Neural cell (in vitro differentiated cells): ENCODE measurements around the gene VBP1. TPM values are rescaled to one million over a fixed set of nuclear protein-coding genes. Genes with fewer than 3 reads are reported as not detected.

Experiments used
- H2AFZ ChIP-seq: fragments of 200-600, 300-800 bp; sonication (generic), shearing (Covaris generic); 2 replicates; pipeline ENCODE4 v1.6.0; 2014; ENCODE audit warnings: low read depth, mild to moderate bottlenecking, antibody characterized with exemption, low read length, moderate library complexity
- H3F3A ChIP-seq: fragments of 200-600 bp; shearing (Covaris generic); 2 replicates; pipeline ENCODE4 v1.6.1; 2016; ENCODE audit warnings: mild to moderate bottlenecking, moderate library complexity, mixed read lengths, antibody characterized with exemption, low read length; ENCODE audit not compliant: insufficient read depth, poor library complexity, severe bottlenecking
- H3K27ac ChIP-seq: fragments of 200-600, 300-800 bp; sonication (generic), shearing (Covaris generic); 2 replicates; pipeline ENCODE4 v1.5.1; 2014; ENCODE audit warnings: mild to moderate bottlenecking, low read length, moderate library complexity
- H3K27me3 ChIP-seq: fragments of 300-800, 200-600 bp; sonication (generic), shearing (Covaris generic); 2 replicates; pipeline ENCODE4 v1.6.0; 2014; ENCODE audit warnings: mild to moderate bottlenecking, low read depth, low read length, moderate library complexity; ENCODE audit not compliant: insufficient read depth
- H3K36me3 ChIP-seq: fragments of 300-800, 200-600 bp; sonication (generic), shearing (Covaris generic); 2 replicates; pipeline ENCODE4 v1.5.1; 2014; ENCODE audit warnings: mild to moderate bottlenecking, antibody characterized with exemption, low read length, moderate library complexity; ENCODE audit not compliant: insufficient read depth
- H3K4me2 ChIP-seq: fragments of 300-800, 200-600 bp; sonication (generic), shearing (Covaris generic); 2 replicates; pipeline ENCODE4 v1.6.0; 2014; ENCODE audit warnings: mild to moderate bottlenecking, low read length
- H3K4me3 ChIP-seq: fragments of 300-800, 200-600 bp; sonication (generic), shearing (Covaris generic); 2 replicates; pipeline ENCODE4 v1.5.1; 2014; ENCODE audit warnings: mild to moderate bottlenecking, low read length, moderate library complexity
- H3K79me2 ChIP-seq: fragments of 200-600 bp; shearing (Covaris generic); replicated peaks from 2 replicates; pipeline ENCODE4 v1.6.0; 2014; ENCODE audit warnings: mild to moderate bottlenecking, low read length, moderate library complexity; ENCODE audit not compliant: insufficient read depth
- H3K9ac ChIP-seq: fragments of 300-800, 200-600 bp; sonication (generic), shearing (Covaris generic); 2 replicates; pipeline ENCODE4 v1.6.1; 2016; ENCODE audit warnings: mild to moderate bottlenecking, low read length, mixed read lengths
- H3K9me2 ChIP-seq: fragments of 200-600 bp; shearing (Covaris generic); 2 replicates; pipeline ENCODE4 v1.6.1; 2016; ENCODE audit warnings: mild to moderate bottlenecking, low read length, mixed read lengths; ENCODE audit not compliant: insufficient read depth
- H3K9me3 ChIP-seq: fragments of 200-600, 300-800 bp; sonication (generic), shearing (Covaris generic); 2 replicates; pipeline ENCODE4 v1.6.1; 2016; ENCODE audit warnings: mild to moderate bottlenecking, mixed run types, low read length, moderate library complexity, mixed read lengths
- H4K20me1 ChIP-seq: fragments of 200-600 bp; shearing (Covaris generic); 2 replicates; pipeline ENCODE4 v1.6.1; 2016; ENCODE audit warnings: mild to moderate bottlenecking, mixed run types; ENCODE audit not compliant: insufficient read depth
- EP300 ChIP-seq: fragments of 450-650 bp; conservative IDR thresholded peaks from 2 replicates; pipeline ENCODE4 v1.6.1; 2014; ENCODE audit warnings: antibody characterized with exemption, mild to moderate bottlenecking, moderate library complexity; ENCODE audit not compliant: poor library complexity, severe bottlenecking
- EZH2 ChIP-seq: fragments of 200-600, 300-800 bp; shearing (Covaris generic), sonication (generic); IDR thresholded peaks from 2 replicates; pipeline ENCODE4 v1.6.1; 2014; ENCODE audit warnings: antibody characterized with exemption, low read length, borderline replicate concordance, mild to moderate bottlenecking; ENCODE audit not compliant: insufficient read depth, poor library complexity, severe bottlenecking
- MXI1 ChIP-seq: fragments of 450-650 bp; conservative IDR thresholded peaks from 2 replicates; pipeline ENCODE4 v1.6.1; 2014; ENCODE audit warnings: antibody characterized with exemption, mild to moderate bottlenecking; ENCODE audit not compliant: poor library complexity, severe bottlenecking
- POLR2AphosphoS5 ChIP-seq: IDR thresholded peaks from 2 replicates; pipeline ENCODE4 v1.6.1; 2012
- RAD21 ChIP-seq: fragments of 450-650 bp; conservative IDR thresholded peaks from 2 replicates; pipeline ENCODE4 v1.6.1; 2014; ENCODE audit warnings: antibody characterized with exemption, mild to moderate bottlenecking, moderate library complexity
- REST ChIP-seq: IDR thresholded peaks from 2 replicates; pipeline ENCODE4 v1.6.1; 2012; ENCODE audit warnings: borderline replicate concordance
- SMC3 ChIP-seq: fragments of 450-650 bp; conservative IDR thresholded peaks from 2 replicates; pipeline ENCODE4 v1.6.1; 2014; ENCODE audit warnings: antibody characterized with exemption, mild to moderate bottlenecking, moderate library complexity; ENCODE audit not compliant: poor library complexity
- TAF1 ChIP-seq: IDR thresholded peaks from 2 replicates; pipeline ENCODE4 v1.6.1; 2012; ENCODE audit warnings: low read depth
- polyA plus RNA-seq: library from polyadenylated mRNA; depleted of rRNA; stranded (reverse); fragments of >200 nt; gene quantifications from 2 replicates; pipeline ENCODE4 v1.2.3, GENCODE V29; 2014
- TF ChIP-seq, protein P1 (sequence below): fragments of 450-650 bp; IDR thresholded peaks from 2 replicates; pipeline ENCODE4 v1.5.1; 2014; ENCODE audit warnings: antibody characterized with exemption, mild to moderate bottlenecking, moderate library complexity; ENCODE audit not compliant: poor library complexity, severe bottlenecking

Gene VBP1
- polyA plus RNA-seq, 1 donor from 2014 or later = 369 TPM

DNA sequence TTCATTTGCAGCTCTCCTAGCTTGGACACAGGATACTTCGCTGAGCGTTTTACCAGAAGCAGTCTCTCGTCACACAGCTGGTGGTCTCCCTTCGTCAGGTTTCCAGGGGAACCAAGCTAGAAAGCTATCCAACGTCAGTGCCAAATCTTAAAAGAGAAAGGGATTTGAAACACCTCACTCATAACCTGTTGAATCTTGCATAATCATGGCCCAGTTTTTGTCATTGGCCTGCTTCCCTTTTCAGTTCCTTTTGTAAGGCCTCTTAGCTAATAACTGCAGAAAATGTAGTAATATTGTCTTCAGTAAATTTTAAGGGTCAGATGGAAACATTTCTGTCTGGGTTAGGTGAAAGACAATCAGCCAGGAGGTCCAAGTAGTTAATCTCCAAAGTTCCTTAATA, 26.0 kb downstream of the VBP1 start:
- Histone ChIP-seq H3K9me2 (no peaks in the 10 kb centered on the region), H3K27me3 (no peaks in the 10 kb centered on the region), H4K20me1 (no peaks in the 10 kb centered on the region), H3F3A (no peaks in the 10 kb centered on the region), H3K4me2 (no peak overlapping the region), H3K79me2 (no peaks in the 10 kb centered on the region), H3K36me3 (no peaks in the 10 kb centered on the region), H2AFZ (no peak overlapping the region), H3K27ac (no peak overlapping the region), H3K4me3 (no peak overlapping the region), H3K9ac (no peak overlapping the region), H3K9me3 (no peaks in the 10 kb centered on the region)
- TF ChIP-seq SMC3 = no peak
- TF ChIP-seq EZH2 = no peak
- TF ChIP-seq RAD21 = no peak
- no peak for TF ChIP-seq MXI1
- TF ChIP-seq POLR2AphosphoS5 = no peak
- no peak for TF ChIP-seq TAF1

DNA sequence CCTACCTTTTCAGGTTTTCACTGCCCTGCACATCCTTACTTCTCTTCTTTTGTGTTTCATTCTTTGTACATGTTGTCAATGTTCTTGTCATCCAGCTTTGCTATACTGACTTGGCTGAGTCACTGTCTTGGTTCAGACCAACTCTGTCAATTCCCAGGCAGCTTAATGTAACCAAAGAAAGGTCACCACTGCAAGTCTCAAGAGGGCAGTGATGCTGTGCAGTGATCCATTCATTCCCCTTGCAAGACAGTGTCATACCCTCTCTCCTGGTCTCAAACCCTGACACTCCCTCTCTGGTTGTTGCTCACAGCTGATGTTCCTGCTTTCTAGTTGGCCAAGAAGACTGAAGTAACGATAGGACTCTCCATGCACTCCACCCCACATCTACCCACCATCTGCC, 30.5 kb downstream of the VBP1 start:
- no peak overlapping the region for H3K27ac ChIP-seq
- H3K36me3 ChIP-seq = no peaks in the 10 kb centered on the region
- H3F3A ChIP-seq = no peaks in the 10 kb centered on the region
- no peak overlapping the region for H2AFZ ChIP-seq
- H3K9me2 ChIP-seq = no peaks in the 10 kb centered on the region
- H3K4me2 ChIP-seq = no peak overlapping the region
- H4K20me1 ChIP-seq = no peaks in the 10 kb centered on the region
- H3K9me3 ChIP-seq = no peaks in the 10 kb centered on the region
- H3K4me3 ChIP-seq = no peak overlapping the region
- H3K27me3 ChIP-seq = no peaks in the 10 kb centered on the region
- H3K79me2 ChIP-seq = no peaks in the 10 kb centered on the region
- no peak overlapping the region for H3K9ac ChIP-seq
- TF ChIP-seq EP300 = no peak
- no peak for TF ChIP-seq EZH2
- TF ChIP-seq RAD21 = no peak
- TF ChIP-seq REST = no peak
- no peak for TF ChIP-seq POLR2AphosphoS5
- TF ChIP-seq, protein P1, sequence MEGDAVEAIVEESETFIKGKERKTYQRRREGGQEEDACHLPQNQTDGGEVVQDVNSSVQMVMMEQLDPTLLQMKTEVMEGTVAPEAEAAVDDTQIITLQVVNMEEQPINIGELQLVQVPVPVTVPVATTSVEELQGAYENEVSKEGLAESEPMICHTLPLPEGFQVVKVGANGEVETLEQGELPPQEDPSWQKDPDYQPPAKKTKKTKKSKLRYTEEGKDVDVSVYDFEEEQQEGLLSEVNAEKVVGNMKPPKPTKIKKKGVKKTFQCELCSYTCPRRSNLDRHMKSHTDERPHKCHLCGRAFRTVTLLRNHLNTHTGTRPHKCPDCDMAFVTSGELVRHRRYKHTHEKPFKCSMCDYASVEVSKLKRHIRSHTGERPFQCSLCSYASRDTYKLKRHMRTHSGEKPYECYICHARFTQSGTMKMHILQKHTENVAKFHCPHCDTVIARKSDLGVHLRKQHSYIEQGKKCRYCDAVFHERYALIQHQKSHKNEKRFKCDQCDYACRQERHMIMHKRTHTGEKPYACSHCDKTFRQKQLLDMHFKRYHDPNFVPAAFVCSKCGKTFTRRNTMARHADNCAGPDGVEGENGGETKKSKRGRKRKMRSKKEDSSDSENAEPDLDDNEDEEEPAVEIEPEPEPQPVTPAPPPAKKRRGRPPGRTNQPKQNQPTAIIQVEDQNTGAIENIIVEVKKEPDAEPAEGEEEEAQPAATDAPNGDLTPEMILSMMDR = no peak
- no peak for TF ChIP-seq MXI1
- no peak for TF ChIP-seq SMC3
- TF ChIP-seq TAF1 = no peak
